ENCODE measurements around the gene ZCCHC18. TPM values are rescaled to one million over a fixed set of nuclear protein-coding genes. Genes with fewer than 3 reads are reported as not detected.
"Not testable (repeated sequence)": the region's sequence is repeated elsewhere in the genome, so short reads cannot be mapped to it uniquely, and the experiment has no call there.

The ZCCHC18 gene
- 1 to 10 TPM in 1 of 5 donors, under 1 TPM in 1, not detected in 3; 0.92 to 2.8 TPM for total RNA-seq
- polyA plus RNA-seq = 1 to 10 TPM in 1 of 3 donors, under 1 TPM in 2; 0.50 to 1.3 (median 0.61) TPM
- long read RNA-seq, donor 1 = 0 reads
- long read RNA-seq, donor 2 = 0 reads
- long read RNA-seq, donor 3 = 0 reads
- long read RNA-seq, donor 4 = 0 reads
- long read RNA-seq, donor 5, partial matches to known transcripts = 0 of 2 reads
- long read RNA-seq, donor 5, other reads (novel, unspliced or antisense) = 0 of 2 reads
- long read RNA-seq, donor 6, partial matches to known transcripts = 0 of 1 reads
- long read RNA-seq, donor 6, other reads (novel, unspliced or antisense) = 0 of 1 reads
- long read RNA-seq, donor 7, partial matches to known transcripts = 0 of 1 reads
- long read RNA-seq, donor 7, other reads (novel, unspliced or antisense) = 0 of 1 reads
- long read RNA-seq, donor 8, partial matches to known transcripts = 0 of 1 reads
- long read RNA-seq, donor 8, other reads (novel, unspliced or antisense) = 0 of 1 reads
- long read RNA-seq, donor 9 = 0 reads
- long read RNA-seq, donor 10 = 0 reads

DNA sequence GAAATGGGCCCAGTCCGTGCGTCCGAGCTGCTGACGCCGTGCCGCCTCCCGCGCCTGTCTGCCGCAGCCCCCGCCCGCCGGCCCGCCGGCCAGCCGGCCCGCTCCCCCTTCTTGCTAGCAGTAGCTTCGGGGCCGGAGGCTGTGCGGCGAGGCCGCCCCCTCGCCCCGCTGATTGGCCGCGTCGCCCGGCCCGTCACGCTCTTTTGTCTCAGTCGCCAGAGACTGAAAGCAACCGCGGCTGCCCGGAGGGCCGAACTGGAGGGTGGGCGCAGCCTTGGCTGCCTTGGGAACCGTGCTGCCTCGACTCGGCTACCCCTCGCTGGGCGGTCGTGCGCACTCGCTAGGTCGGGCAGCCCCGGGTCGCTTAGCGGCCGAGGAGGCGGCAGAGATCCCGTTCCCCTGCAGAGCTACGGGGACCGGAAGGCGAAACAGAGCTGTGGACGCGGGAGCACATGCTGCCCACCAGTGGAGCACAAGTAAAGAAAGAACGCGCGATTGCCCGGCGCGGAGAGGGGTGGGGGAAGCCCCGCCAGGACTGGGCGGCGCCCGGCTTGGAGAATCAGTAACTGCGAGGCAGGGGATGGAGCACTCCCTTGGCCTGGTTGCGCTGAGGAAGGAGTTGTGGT, at the start of gene ZCCHC18:
Gene ZCCHC18 (plus strand): TSS at position 198 of the 626 bp plus-strand sequence. CDS start 1,589 bp downstream, outside the sequence.
- intact Hi-C loops (cut with DNase I; ENCODE audit: low total_unique reads) = no loop called here
- Histone ChIP-seq H3K27me3 (peaks cover 0 to 22% (median 0%) of the 10 kb centered on the region in 3 donors), H3K4me1 (peaks cover 0 to 5% (median 2%) of the 10 kb centered on the region in 4 donors), H3K36me3 (no peaks in the 10 kb centered on the region), H3K4me3 (peak within 1 kb of the TSS; percentile 50 to 60 (median 58)), H3K27ac (peak within 1 kb of the TSS; percentile 48 to 82 (median 58)), H3K9me3 (no peaks in the 10 kb centered on the region)
- peak; percentile 28 to 87 for DNase-seq
- TF ChIP-seq POLR2A (IDR thresholded peaks at IDR 0.05) (no peak), EP300 (IDR thresholded peaks at IDR 0.05) (no peak), POLR2AphosphoS5 (IDR thresholded peaks at IDR 0.05) (no peak)
- TF ChIP-seq, protein P1, sequence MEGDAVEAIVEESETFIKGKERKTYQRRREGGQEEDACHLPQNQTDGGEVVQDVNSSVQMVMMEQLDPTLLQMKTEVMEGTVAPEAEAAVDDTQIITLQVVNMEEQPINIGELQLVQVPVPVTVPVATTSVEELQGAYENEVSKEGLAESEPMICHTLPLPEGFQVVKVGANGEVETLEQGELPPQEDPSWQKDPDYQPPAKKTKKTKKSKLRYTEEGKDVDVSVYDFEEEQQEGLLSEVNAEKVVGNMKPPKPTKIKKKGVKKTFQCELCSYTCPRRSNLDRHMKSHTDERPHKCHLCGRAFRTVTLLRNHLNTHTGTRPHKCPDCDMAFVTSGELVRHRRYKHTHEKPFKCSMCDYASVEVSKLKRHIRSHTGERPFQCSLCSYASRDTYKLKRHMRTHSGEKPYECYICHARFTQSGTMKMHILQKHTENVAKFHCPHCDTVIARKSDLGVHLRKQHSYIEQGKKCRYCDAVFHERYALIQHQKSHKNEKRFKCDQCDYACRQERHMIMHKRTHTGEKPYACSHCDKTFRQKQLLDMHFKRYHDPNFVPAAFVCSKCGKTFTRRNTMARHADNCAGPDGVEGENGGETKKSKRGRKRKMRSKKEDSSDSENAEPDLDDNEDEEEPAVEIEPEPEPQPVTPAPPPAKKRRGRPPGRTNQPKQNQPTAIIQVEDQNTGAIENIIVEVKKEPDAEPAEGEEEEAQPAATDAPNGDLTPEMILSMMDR (IDR thresholded peaks at IDR 0.05) = no peak
- 0 to 33% (median 3%) methylated on average over 4 to 62 of the region's 67 CpGs for WGBS, 5 donors

DNA sequence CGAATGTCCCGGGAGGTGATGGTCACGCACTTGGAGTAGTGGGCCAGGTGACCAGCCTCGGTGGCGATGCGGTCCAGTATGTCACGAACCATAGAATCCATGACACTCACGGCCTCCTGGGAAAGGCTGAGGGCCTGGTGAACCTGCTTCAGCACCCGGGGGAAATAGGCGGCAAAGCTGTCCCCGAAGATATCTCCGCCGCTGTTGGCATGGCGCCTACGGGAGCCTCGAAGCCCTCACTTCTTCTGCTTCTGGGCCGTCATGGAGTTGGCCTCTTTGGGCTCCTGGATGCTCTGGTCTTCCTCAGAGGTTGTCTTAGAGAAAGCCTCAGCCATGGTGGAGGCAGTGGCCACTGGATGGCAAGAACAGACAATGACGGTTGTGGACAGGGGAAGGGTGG, 49.7 kb upstream of the ZCCHC18 start:
- H3K4me1 ChIP-seq; intact Hi-C loops (cut with DNase I; ENCODE audit: low total_unique reads); DNase-seq; H3K27ac ChIP-seq; H3K36me3 ChIP-seq; H3K4me3 ChIP-seq; H3K27me3 ChIP-seq; H3K9me3 ChIP-seq: not testable (repeated sequence)
- WGBS, 5 donors = 94 to 98% (median 97%) methylated on average over 8 to 9 of the region's 18 CpGs; no CpG with 5 or more reads in 2 of the 5 donors

DNA sequence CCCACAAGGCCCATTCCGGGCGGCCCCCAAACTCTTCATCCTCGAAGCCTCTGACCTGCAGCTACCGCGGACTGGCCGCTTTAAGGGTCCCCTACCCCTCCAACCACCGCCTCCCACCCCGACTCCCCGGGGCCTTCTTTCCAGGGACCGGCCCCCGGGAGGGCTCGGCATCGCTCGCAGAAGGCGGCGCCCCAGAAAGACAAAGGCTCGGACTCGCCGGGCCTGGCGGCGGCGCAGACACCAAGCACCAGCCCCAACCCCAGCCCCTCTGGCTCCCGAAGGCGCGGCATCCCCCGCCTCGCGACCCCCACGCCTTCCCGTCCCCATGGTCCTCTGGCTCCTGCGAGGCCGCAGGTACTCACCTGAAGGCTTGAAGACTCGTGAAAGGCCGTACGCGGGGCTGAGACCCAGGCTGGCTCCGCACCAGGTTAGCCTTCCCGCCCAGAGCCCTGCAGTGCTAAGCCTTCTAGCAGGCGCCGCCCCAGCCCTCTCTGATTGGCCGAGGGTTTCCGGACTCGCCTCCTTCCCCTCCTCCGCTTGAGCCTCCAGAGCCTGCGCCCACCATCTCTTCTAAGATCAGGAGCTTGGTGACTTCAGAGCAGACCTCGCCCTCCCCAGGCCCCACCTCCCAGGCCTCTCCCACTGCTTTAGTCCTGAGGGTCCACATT, 36.4 kb upstream of the ZCCHC18 start, which contains the start of gene TMSB15C:
Gene TMSB15C (minus strand): TSS at position 459 of the 668 bp plus-strand sequence.
- H3K9me3 ChIP-seq; intact Hi-C loops (cut with DNase I; ENCODE audit: low total_unique reads); H3K4me1 ChIP-seq; H3K27ac ChIP-seq; H3K36me3 ChIP-seq; DNase-seq; H3K4me3 ChIP-seq; H3K27me3 ChIP-seq: not testable (repeated sequence)
- whole genome bisulfite sequencing, 5 donors = no CpG with 5 or more reads among the region's 46 CpGs

DNA sequence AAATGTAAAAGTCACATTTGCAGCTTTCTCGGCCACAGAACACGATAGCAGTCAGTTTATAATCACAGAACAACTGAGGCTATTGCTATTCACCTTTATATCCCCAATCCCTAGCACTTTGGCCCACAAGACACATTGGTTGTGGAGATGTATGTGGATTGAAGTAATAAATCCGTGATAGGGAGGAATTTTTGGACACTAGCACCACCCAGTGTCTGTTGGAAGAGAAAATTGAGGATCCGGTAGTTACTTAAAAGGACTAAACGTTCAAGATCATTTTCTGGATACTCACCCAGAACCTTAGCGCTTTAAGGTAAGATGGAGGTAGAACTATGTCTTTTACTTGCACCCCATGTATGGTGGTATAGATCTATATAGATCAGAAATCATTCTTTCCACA, 34.5 kb upstream of the ZCCHC18 start:
- H3K9me3 ChIP-seq; H3K27ac ChIP-seq; H3K4me3 ChIP-seq; DNase-seq; intact Hi-C loops (cut with DNase I; ENCODE audit: low total_unique reads); H3K36me3 ChIP-seq; H3K27me3 ChIP-seq; H3K4me1 ChIP-seq: not testable (repeated sequence)
- no CpG with 5 or more reads among the region's 6 CpGs for WGBS, 5 donors

DNA sequence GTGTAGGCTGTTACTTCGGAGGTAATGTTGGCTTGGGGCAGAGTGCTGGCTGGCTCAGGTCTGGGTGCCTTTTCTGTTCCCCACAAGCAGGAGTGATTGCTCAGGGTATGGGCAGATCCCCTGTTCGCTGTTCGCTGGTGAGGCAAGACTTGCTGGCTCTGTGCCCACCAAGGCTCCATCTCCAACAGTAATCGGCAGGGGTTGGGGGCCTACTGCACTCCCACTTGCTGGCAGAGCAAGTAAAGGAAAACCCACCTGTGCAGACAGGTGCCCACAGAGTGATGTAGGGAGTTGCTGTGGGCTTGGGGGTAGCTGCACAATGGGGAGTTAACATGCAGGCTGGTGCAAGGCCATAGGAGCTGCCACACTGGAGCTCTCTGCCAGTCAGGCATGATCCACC, 28.3 kb upstream of the ZCCHC18 start:
- Histone ChIP-seq H3K27ac (no peak overlapping the region), H3K4me1 (no peaks in the 10 kb centered on the region), H3K27me3 (peaks cover 0 to 19% (median 0%) of the 10 kb centered on the region in 3 donors), H3K9me3 (no peaks in the 10 kb centered on the region), H3K4me3 (no peak overlapping the region), H3K36me3 (no peaks in the 10 kb centered on the region)
- DNase-seq = no peak
- 49 to 82% (median 67%) methylated on average over 1 to 4 of the region's 4 CpGs for WGBS, 5 donors
- intact Hi-C loops (cut with DNase I; ENCODE audit: low total_unique reads) = no loop called here
- no peak for TF ChIP-seq EP300 (IDR thresholded peaks at IDR 0.05)

DNA sequence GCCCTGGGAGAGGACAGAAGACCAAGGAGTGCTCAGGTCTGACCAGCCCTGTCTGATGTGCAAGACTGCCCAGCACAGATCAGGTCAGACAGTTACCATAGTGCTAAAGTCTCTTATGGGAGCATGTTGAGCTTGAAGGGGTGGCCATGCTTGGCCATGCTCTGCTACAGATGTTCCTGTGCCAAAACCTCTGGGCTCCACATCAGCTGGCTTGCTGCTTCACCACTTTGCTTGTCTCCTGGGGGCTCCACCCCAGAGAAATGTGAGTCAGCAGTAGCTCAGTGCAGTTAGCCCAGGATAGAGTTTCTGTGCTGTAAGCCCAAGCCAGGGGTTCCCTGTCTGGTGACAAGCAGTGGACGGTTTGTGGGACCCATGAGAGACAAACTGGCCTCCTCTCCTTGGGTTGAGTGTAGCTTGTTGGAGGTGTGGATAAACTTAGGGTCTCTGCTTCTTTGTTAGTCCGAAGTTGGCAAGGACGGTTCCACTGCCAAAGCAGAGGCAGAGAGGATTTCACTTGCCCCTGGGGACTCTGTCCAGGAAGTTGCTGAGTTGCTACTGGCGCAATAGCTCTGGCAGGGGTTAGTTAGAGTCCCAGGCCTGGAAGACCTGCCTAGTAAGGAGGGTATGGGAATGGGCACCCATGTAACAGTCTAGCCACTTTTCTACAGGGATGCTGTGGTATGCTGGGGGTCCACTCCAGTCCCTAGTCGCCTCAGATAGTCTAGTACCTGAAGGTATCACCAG, 27.6 kb upstream of the ZCCHC18 start:
- Histone ChIP-seq H3K27me3 (peaks cover 0 to 19% (median 0%) of the 10 kb centered on the region in 3 donors), H3K4me1 (no peaks in the 10 kb centered on the region), H3K4me3 (no peak overlapping the region), H3K27ac (no peak overlapping the region), H3K9me3 (no peaks in the 10 kb centered on the region), H3K36me3 (no peaks in the 10 kb centered on the region)
- TF ChIP-seq EP300 (IDR thresholded peaks at IDR 0.05) (no peak), POLR2A (IDR thresholded peaks at IDR 0.05) (no peak), POLR2AphosphoS5 (IDR thresholded peaks at IDR 0.05) (no peak)
- TF ChIP-seq, protein P1 (IDR thresholded peaks at IDR 0.05) = no peak
- intact Hi-C loops (cut with DNase I; ENCODE audit: low total_unique reads) = no loop called here
- no peak for DNase-seq
- WGBS, 5 donors = 60 to 88% (median 76%) methylated on average over 4 to 5 of the region's 5 CpGs

All from stomach (tissue), 19 donors.